Calu3 (cell line): ENCODE data around the gene KIF1C. TPM values are rescaled to one million over a fixed set of nuclear protein-coding genes. Genes with fewer than 3 reads are reported as not detected.
A peak's percentile ranks its signal among the peaks of the same experiment; 100 is the strongest.

ENCODE experiments used
- BruUV-seq: library from RNA; stranded (reverse); fragments of 400-500 nt; replicated peaks from 2 replicates; lab custom pipeline; 2021; lab: Mats Ljungman, UMichigan
- CTCF ChIA-PET: fragments of 300-600 bp; sonication (Branson Sonifier 250); formaldehyde crosslinking; loops from one replicate; lab custom pipeline; 2022; ENCODE audit warnings: antibody characterized with exemption; lab: Charles Lee
- DNase-seq: peaks from one replicate; pipeline ENCODE4 v3.0.0; 2022
- H3K27ac Mint-ChIP-seq: one replicate; pipeline ENCODE4 v1.8.0; 2022; ENCODE audit warnings: mixed read lengths; ENCODE audit not compliant: unreplicated experiment
- H3K27me3 Mint-ChIP-seq: one replicate; pipeline ENCODE4 v1.8.0; 2022; ENCODE audit warnings: mixed read lengths; ENCODE audit not compliant: unreplicated experiment
- H3K36me3 Mint-ChIP-seq: one replicate; pipeline ENCODE4 v1.8.0; 2022; ENCODE audit warnings: mild to moderate bottlenecking, moderate library complexity, mixed read lengths; ENCODE audit not compliant: insufficient read depth, unreplicated experiment
- H3K4me1 Mint-ChIP-seq: one replicate; pipeline ENCODE4 v1.8.0; 2022; ENCODE audit warnings: mild to moderate bottlenecking, low read depth, mixed read lengths; ENCODE audit not compliant: unreplicated experiment
- H3K4me3 Mint-ChIP-seq: one replicate; pipeline ENCODE4 v1.8.0; 2022; ENCODE audit warnings: mild to moderate bottlenecking, low read depth, moderate library complexity, mixed read lengths; ENCODE audit not compliant: unreplicated experiment
- H3K9me3 Mint-ChIP-seq: one replicate; pipeline ENCODE4 v1.8.0; 2022; ENCODE audit warnings: low read depth, mixed read lengths; ENCODE audit not compliant: unreplicated experiment
- intact Hi-C: fragments of 100-400 bp; cut with micrococcal nuclease; formaldehyde crosslinking; loops from one replicate; pipeline ENCODE4 v1.10.0; 2022; ENCODE audit not compliant: unreplicated experiment
- total RNA-seq: library from RNA; stranded (reverse); gene quantifications from 2 replicates; pipeline ENCODE4 v1.2.3, GENCODE V29; 2022
- TF ChIP-seq, protein P1 (sequence below): fragments of 200-600 bp; IDR thresholded peaks from one replicate; pipeline ENCODE4 v1.8.0; 2022; ENCODE audit warnings: antibody characterized with exemption; ENCODE audit not compliant: unreplicated experiment

The KIF1C gene
- total RNA-seq, 1 experiment from 2014 or later: 65.9 TPM

DNA sequence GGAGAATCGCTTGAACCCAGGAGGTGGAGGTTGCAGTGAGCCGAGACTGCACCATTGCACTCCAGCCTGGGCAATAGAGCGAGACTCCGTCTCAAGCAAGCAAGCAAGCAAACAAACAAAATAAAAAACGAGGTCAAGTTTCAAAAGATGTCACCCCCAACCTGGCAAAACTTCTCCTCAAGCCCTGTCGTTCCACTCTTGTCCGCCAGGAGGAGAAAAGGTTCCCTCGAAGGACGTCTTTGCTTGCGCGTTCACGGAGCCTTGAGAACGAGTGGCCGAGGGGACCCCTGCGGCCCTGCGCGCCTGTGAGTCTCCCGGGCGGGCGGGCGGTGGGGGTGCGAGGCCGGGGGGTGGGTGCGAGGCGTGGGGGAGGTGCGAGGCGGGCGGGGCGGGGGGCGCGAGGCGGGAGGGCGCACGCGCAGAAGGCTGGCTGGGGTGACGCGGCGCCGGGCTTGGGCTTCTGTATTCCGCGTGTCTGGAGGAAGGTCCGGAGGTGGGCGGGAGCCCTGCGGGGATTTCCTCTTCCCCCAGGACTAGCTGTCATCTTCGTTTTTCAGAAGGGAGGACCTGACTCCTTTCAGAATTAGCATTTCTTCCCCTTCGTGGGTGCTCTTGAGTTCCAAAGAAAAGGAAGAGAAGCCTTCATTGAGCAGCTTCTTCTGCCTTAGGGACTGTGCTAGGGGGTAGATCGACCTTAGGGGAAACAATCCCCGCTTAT is 33.8 kb downstream of the KIF1C start:
- peak overlapping the region; percentile 54 for H3K4me3 Mint-ChIP-seq
- CTCF ChIA-PET: no interaction called here
- peak; percentile 71 for DNase-seq
- intact Hi-C loops: loop anchor here (1.0 kb wide), 1 partner anchor 31 kb away; no protein-coding TSS in a partner anchor
- BruUV-seq: no TSS peak
- no peak overlapping the region for H3K27ac Mint-ChIP-seq
- H3K36me3 Mint-ChIP-seq: peaks cover 6% of the 10 kb centered on the region
- no peaks in the 10 kb centered on the region for H3K9me3 Mint-ChIP-seq
- H3K4me1 Mint-ChIP-seq: no peaks in the 10 kb centered on the region
- no peaks in the 10 kb centered on the region for H3K27me3 Mint-ChIP-seq
- TF ChIP-seq, protein P1, sequence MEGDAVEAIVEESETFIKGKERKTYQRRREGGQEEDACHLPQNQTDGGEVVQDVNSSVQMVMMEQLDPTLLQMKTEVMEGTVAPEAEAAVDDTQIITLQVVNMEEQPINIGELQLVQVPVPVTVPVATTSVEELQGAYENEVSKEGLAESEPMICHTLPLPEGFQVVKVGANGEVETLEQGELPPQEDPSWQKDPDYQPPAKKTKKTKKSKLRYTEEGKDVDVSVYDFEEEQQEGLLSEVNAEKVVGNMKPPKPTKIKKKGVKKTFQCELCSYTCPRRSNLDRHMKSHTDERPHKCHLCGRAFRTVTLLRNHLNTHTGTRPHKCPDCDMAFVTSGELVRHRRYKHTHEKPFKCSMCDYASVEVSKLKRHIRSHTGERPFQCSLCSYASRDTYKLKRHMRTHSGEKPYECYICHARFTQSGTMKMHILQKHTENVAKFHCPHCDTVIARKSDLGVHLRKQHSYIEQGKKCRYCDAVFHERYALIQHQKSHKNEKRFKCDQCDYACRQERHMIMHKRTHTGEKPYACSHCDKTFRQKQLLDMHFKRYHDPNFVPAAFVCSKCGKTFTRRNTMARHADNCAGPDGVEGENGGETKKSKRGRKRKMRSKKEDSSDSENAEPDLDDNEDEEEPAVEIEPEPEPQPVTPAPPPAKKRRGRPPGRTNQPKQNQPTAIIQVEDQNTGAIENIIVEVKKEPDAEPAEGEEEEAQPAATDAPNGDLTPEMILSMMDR: peak; percentile 45

DNA sequence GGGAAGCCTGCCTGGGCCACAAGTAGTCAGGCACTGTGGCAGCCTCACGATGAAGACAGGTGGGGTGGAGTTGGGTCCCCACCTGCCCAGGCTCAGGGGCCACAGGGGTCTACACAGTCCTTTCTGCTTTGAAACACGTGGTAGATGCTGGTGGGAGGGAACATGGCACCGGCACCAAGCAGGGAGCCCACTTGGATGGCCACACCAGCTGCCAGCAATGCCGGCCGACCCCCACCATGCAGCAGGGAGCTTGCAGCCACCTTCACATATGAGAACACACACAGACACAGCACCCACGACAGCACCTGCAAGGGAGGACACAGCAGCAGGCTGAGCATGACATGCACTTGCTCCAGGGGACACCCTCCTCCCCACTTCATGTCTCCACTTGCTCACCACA is 35.1 kb downstream of the KIF1C start:
- peaks cover 6% of the 10 kb centered on the region for H3K36me3 Mint-ChIP-seq
- CTCF ChIA-PET: interaction anchor here (0.6 kb wide), 1 partner anchor 594 kb away, joined by 3 read pairs; no protein-coding TSS in a partner anchor
- H3K9me3 Mint-ChIP-seq: no peaks in the 10 kb centered on the region
- no peaks in the 10 kb centered on the region for H3K27me3 Mint-ChIP-seq
- TF ChIP-seq, protein P1: no peak
- no peak for DNase-seq
- H3K4me1 Mint-ChIP-seq: no peaks in the 10 kb centered on the region
- intact Hi-C loops: no loop called here
- H3K27ac Mint-ChIP-seq: no peak overlapping the region
- H3K4me3 Mint-ChIP-seq: no peak overlapping the region
- BruUV-seq: no TSS peak

DNA sequence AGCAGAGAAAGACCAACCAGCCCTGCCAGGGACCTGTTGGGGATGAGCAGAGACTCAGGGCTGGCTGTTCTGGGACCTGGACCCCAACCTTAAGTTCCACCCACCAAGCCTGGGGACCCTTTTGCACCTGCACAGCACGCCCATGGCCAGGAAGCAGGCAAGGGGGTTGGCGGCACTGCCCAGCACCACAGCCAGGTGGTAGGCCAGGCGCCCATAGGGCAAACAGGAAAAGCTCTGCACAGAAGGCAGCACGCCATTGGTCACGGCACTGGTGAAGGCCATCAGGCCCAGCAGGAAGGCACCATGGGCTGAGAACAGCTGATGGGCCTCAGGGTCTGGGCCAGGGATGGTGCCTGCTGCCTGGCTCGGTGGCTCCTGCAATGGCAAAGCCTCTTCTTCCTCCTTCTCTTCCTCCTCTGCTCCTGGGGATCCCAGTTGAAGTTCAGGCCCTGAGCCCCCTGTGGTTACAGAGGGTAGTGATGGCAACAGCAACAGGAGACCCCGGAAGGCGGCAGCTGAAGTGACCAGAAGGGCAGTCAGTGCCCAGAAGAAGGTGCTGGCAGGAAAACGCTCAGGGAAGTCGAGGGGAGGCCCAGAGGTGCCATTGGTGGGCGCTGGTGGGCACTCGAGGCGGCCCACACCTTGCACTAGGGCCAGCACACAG is 35.7 kb downstream of the KIF1C start:
- DNase-seq: no peak
- Mint-ChIP-seq H3K36me3 (peaks cover 6% of the 10 kb centered on the region), H3K27ac (no peak overlapping the region), H3K9me3 (no peaks in the 10 kb centered on the region), H3K27me3 (no peaks in the 10 kb centered on the region), H3K4me1 (no peaks in the 10 kb centered on the region), H3K4me3 (no peak overlapping the region)
- BruUV-seq: no TSS peak
- intact Hi-C loops: no loop called here
- CTCF ChIA-PET: no interaction called here
- TF ChIP-seq, protein P1: no peak

DNA sequence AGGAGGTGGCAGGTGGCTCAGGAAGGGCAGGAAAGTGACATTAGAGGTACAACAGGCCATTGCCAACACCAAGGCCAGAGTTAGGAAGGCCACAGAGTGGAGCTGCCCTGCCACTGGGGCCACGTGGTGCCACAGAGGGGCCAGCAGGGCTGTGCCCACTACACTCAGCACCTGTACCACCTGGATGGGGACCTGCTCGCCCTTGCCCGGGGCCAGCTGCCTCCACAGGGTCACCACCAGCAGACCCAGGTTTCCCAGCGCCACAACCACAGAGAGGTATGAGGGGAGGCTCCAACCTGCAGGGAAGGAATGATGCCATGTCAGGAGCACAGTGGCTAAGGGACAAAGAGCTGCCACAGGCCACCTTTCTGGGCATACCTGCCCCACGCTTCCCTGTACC is 36.3 kb downstream of the KIF1C start:
- no peaks in the 10 kb centered on the region for H3K27me3 Mint-ChIP-seq
- CTCF ChIA-PET: no interaction called here
- no peak overlapping the region for H3K4me3 Mint-ChIP-seq
- DNase-seq: no peak
- intact Hi-C loops: no loop called here
- BruUV-seq: no TSS peak
- H3K27ac Mint-ChIP-seq: no peak overlapping the region
- peaks cover 6% of the 10 kb centered on the region for H3K36me3 Mint-ChIP-seq
- TF ChIP-seq, protein P1: no peak
- H3K4me1 Mint-ChIP-seq: no peaks in the 10 kb centered on the region
- no peaks in the 10 kb centered on the region for H3K9me3 Mint-ChIP-seq
